Colonic mucosa (tissue), 4 donors: ENCODE results near the gene GOT1. TPM values are rescaled to one million over a fixed set of nuclear protein-coding genes. Genes with fewer than 3 reads are reported as not detected.

ENCODE experiments used
- DNase-seq: peaks from one replicate; pipeline ENCODE4 v3.0.0-alpha.2; 2020
- H3K27ac ChIP-seq: fragments of 200-600 bp; one replicate; pipeline ENCODE4 v1.8.0; 2021
- H3K27me3 ChIP-seq: fragments of 200-600 bp; one replicate; pipeline ENCODE4 v1.8.0; 2021
- H3K36me3 ChIP-seq: fragments of 200-600 bp; one replicate; pipeline ENCODE4 v1.8.0; 2021
- H3K4me1 ChIP-seq: fragments of 200-600 bp; one replicate; pipeline ENCODE4 v1.8.0; 2021; ENCODE audit warnings: mild to moderate bottlenecking
- H3K4me3 ChIP-seq: fragments of 200-600 bp; one replicate; pipeline ENCODE4 v1.8.0; 2021
- H3K9ac ChIP-seq, 2 donors: one replicate each; pipeline ENCODE4 v1.7.0; 2013; ENCODE audit warnings: control low read depth in 2 of 2, low read depth in 2 of 2, low read length in 2 of 2
- H3K9me3 ChIP-seq: fragments of 200-600 bp; one replicate; pipeline ENCODE4 v1.8.0; 2021
- intact Hi-C: fragments of 100-400 bp; cut with DNase I; formaldehyde crosslinking; loops from one replicate; pipeline ENCODE4 v1.14.1; 2022
- total RNA-seq, 2 donors: library from RNA; stranded (reverse); fragmentation: NEBNext Ultra II Directional in 1 of 2; extraction: Animal tissue kit (Norgen Biotek cat#: 25700) in 1 of 2; gene quantifications; one replicate each; pipeline ENCODE4 v1.2.1, GENCODE V29; 2021
- TF ChIP-seq, protein P1 (sequence below): fragments of 200-600 bp; IDR thresholded peaks from one replicate; pipeline ENCODE4 v1.8.0; 2022; ENCODE audit warnings: antibody characterized with exemption, mild to moderate bottlenecking
- donor health status: healthy.
- donor health status: DM: no; HTN: no; CAD: no.
- donor health status: DM: no; HTN: no; CAD: no.

GOT1 gene
- total RNA-seq, 2 donors from 2014 or later = 96.7 to 135 TPM

DNA sequence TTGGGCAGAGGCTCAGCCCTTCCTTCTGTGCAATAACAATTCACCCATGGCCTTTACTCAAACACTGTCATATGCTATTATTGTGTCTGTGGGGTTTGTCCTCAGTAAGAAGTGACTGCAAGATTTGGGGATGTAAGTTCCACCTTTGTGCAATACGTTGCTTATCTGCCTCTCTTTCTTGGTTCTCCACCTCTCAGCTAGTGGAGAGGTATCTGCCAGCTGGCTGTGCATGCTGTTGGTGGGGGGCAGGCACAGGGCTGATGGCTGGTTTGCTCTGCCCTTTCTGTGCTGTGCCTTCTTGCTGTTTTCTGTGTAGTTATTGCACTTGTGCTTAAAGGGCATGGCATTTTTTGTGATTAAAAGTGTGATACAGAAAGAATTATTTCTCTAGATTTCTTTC lies 65.1 kb downstream of the GOT1 start:
- H3K9me3 ChIP-seq = no peaks in the 10 kb centered on the region
- TF ChIP-seq, protein P1, sequence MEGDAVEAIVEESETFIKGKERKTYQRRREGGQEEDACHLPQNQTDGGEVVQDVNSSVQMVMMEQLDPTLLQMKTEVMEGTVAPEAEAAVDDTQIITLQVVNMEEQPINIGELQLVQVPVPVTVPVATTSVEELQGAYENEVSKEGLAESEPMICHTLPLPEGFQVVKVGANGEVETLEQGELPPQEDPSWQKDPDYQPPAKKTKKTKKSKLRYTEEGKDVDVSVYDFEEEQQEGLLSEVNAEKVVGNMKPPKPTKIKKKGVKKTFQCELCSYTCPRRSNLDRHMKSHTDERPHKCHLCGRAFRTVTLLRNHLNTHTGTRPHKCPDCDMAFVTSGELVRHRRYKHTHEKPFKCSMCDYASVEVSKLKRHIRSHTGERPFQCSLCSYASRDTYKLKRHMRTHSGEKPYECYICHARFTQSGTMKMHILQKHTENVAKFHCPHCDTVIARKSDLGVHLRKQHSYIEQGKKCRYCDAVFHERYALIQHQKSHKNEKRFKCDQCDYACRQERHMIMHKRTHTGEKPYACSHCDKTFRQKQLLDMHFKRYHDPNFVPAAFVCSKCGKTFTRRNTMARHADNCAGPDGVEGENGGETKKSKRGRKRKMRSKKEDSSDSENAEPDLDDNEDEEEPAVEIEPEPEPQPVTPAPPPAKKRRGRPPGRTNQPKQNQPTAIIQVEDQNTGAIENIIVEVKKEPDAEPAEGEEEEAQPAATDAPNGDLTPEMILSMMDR = no peak
- no peak for DNase-seq
- no peak overlapping the region for H3K9ac ChIP-seq
- no peaks in the 10 kb centered on the region for H3K4me1 ChIP-seq
- no peaks in the 10 kb centered on the region for H3K36me3 ChIP-seq
- H3K4me3 ChIP-seq = no peak overlapping the region
- intact Hi-C loops = no loop called here
- no peak overlapping the region for H3K27ac ChIP-seq
- no peaks in the 10 kb centered on the region for H3K27me3 ChIP-seq

DNA sequence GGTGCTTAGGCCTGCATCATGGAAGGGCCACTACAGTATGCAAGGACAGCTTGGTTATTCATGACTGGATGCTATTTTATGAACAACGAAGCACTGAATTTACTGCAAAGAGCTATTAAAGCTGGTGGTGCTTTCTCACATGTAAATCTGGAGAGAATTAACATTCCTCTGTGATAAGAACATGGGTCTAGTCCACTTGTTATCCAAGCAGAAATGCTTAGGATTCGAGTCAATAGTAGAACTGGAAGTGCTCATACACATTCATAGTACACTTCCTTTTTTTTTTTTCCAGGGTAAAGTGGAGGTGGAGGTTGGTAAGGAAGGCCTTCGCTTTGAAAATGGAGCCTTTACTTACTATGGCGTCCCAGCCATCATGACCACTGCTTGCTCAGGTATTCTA lies 66.3 kb downstream of the GOT1 start:
- Histone ChIP-seq H3K27me3 (no peaks in the 10 kb centered on the region), H3K27ac (no peak overlapping the region), H3K36me3 (no peaks in the 10 kb centered on the region), H3K4me3 (no peak overlapping the region), H3K9ac (no peak overlapping the region), H3K9me3 (no peaks in the 10 kb centered on the region), H3K4me1 (no peaks in the 10 kb centered on the region)
- TF ChIP-seq, protein P1 = no peak
- DNase-seq = no peak
- intact Hi-C loops = no loop called here

DNA sequence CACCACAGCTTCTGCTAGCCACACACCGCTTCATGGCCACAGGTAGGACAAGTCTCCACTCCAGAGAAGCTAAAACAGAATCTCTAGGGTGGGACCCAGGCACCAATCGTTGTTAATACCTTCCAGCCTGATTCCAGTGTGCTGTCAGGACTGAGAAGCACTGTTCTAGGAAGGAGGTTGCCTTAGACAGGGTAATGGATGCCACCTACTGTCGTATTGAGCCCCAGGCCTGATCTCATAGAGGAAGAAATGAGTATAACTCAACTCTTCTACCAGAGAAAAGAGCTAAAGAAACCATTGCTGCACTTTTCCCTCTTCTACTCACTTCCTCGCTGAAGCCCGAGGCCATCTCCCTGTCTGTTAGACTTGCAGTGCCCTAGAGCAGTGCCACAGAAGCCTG lies 69.5 kb downstream of the GOT1 start:
- no peaks in the 10 kb centered on the region for H3K4me1 ChIP-seq
- TF ChIP-seq, protein P1 = no peak
- no peak for DNase-seq
- H3K4me3 ChIP-seq = no peak overlapping the region
- no peaks in the 10 kb centered on the region for H3K27me3 ChIP-seq
- H3K36me3 ChIP-seq = no peaks in the 10 kb centered on the region
- no peaks in the 10 kb centered on the region for H3K9me3 ChIP-seq
- no peak overlapping the region for H3K27ac ChIP-seq
- no peak overlapping the region for H3K9ac ChIP-seq
- intact Hi-C loops = no loop called here

DNA sequence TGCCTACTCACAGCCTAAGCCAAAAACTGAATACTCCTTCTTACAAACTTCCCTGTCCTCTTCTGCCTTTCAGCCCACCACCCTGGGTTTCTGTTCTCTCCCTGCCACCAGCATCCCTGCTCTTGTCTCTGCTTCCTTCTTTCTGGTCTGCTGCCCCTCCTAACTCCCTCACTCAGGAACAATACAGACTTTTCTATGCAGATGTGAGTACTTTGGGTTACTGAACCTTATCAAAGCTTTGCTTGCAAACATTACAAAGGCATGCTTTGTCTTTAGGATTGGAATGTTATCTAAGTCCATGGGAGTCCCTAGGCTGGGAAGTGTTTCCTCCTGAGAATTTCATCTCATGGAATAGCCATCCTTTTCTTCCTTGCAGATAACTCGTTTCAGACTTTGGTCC lies 72.3 kb downstream of the GOT1 start:
- Histone ChIP-seq H3K9me3 (no peaks in the 10 kb centered on the region), H3K27ac (no peak overlapping the region)
- intact Hi-C loops = no loop called here

DNA sequence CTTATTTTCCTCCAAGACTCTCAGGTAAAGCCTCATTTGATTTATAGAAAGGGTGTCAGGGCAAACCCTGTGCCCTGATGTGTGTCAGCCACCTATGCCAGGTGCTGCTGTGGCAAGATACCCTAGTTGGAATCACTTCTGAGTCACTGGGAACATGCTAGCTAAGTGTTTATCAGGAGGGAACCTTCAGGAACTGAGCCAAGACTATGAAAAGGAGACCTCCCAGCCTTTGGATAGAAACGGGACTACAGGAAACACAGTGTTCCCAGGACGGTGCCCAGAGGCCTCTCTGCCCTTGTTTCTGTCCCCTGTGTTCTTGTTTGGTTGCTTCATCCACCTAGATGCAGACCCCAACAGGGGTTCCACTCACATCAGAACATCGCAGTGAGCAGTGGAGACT lies 72.7 kb downstream of the GOT1 start:
- Histone ChIP-seq H3K9me3 (no peaks in the 10 kb centered on the region), H3K36me3 (no peaks in the 10 kb centered on the region), H3K27me3 (no peaks in the 10 kb centered on the region), H3K4me3 (no peak overlapping the region), H3K9ac (no peak overlapping the region), H3K4me1 (no peaks in the 10 kb centered on the region), H3K27ac (no peak overlapping the region)
- DNase-seq = no peak
- TF ChIP-seq, protein P1 = no peak
- intact Hi-C loops = no loop called here

More for the DNA sequence above, 72.3 kb downstream of the GOT1 start:
- no peak for DNase-seq
- no peaks in the 10 kb centered on the region for H3K4me1 ChIP-seq
- TF ChIP-seq, protein P1 = no peak
- no peaks in the 10 kb centered on the region for H3K36me3 ChIP-seq
- H3K4me3 ChIP-seq = no peak overlapping the region
- no peaks in the 10 kb centered on the region for H3K27me3 ChIP-seq
- H3K9ac ChIP-seq = no peak overlapping the region

DNA sequence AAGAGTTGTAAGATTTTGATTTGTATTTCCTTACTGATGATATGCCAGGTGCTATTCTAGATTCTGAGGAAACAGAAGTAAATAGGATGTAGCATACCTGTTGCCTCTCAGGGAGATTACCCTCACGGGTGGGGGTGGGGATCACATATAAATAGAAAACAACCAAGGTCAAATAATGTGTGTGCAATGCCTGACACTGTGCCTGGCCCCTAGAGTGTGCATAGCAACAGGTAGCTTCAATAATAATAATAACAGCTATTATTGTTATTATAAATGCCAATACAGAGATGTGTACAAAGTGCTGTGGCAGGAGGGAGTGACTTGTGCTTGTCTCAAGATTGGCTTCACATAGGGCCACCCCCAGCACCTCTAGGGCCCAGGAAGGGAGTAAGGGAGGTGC lies 77.2 kb downstream of the GOT1 start:
- intact Hi-C loops = no loop called here
- H3K27me3 ChIP-seq = no peaks in the 10 kb centered on the region
- H3K9me3 ChIP-seq = no peaks in the 10 kb centered on the region
- no peaks in the 10 kb centered on the region for H3K36me3 ChIP-seq
- no peak overlapping the region for H3K27ac ChIP-seq
- TF ChIP-seq, protein P1 = no peak
- no peak for DNase-seq
- H3K9ac ChIP-seq = no peak overlapping the region
- no peak overlapping the region for H3K4me3 ChIP-seq
- no peaks in the 10 kb centered on the region for H3K4me1 ChIP-seq
